BJ (cell line): Measurements from ENCODE around the gene MTTP. TPM values are rescaled to one million over a fixed set of nuclear protein-coding genes. Genes with fewer than 3 reads are reported as not detected.

Experiments used
- CTCF ChIA-PET: fragments of 350-600 bp; formaldehyde crosslinking; extraction: SDS; loops from one replicate; lab custom pipeline; 2021; ENCODE audit warnings: antibody characterized with exemption, inconsistent platforms; lab: Yijun Ruan, JAX
- POLR2A ChIA-PET: fragments of 300-600 bp; sonication (Branson Sonifier 250); formaldehyde crosslinking; extraction: SDS; loops from one replicate; lab custom pipeline; 2021; ENCODE audit warnings: antibody characterized with exemption; lab: Charles Lee
- DNase-seq: peaks from one replicate; pipeline ENCODE4 v3.0.0-alpha.2; 2011; ENCODE audit warnings: low read depth
- H3K27me3 ChIP-seq: 2 replicates; pipeline ENCODE4 v1.6.0; 2011; ENCODE audit warnings: low read length; ENCODE audit not compliant: control insufficient read depth, insufficient read depth
- H3K36me3 ChIP-seq: 2 replicates; pipeline ENCODE4 v1.5.1; 2011; ENCODE audit warnings: low read length; ENCODE audit not compliant: control insufficient read depth, insufficient read depth
- H3K4me3 ChIP-seq: 2 replicates; pipeline ENCODE4 v1.5.1; 2011; ENCODE audit warnings: low read depth, mild to moderate bottlenecking, control low read depth, low read length
- polyA plus RNA-seq: library from polyadenylated mRNA; depleted of rRNA; stranded (reverse); fragments of >200 nt; gene quantifications from 2 replicates; pipeline ENCODE4 v1.2.3, GENCODE V29; 2011
- TF ChIP-seq, protein P1 (sequence below): IDR thresholded peaks from 2 replicates; pipeline ENCODE4 v1.5.1; 2011; ENCODE audit warnings: low read depth, mild to moderate bottlenecking, control low read depth, inconsistent platforms, low read length, moderate library complexity; ENCODE audit not compliant: insufficient read depth

The MTTP gene
- polyA plus RNA-seq, 1 experiment, result not detected

DNA sequence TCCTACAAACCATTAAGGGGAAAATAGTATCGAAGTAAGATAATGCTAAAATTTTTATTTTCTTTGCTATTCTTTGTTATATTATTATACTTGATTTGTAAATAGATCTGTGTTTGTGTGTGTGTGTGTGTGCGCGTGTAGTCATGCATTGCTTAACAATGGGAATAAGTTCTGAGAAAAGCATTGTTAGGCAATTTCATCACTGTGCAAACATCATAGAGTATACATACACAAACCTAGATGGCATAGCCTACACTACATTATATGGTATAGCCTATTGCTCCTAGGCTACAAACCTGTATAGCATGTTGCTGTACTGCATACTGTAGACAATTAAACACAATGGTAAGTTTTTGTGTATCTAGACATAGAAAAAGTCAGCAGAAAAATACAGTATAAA, 17.1 kb downstream of the MTTP start:
- ChIA-PET CTCF (no interaction called here), POLR2A (no interaction called here)
- Histone ChIP-seq H3K27me3 (no peaks in the 10 kb centered on the region), H3K36me3 (no peaks in the 10 kb centered on the region), H3K4me3 (no peak overlapping the region)
- no peak for DNase-seq
- TF ChIP-seq, protein P1, sequence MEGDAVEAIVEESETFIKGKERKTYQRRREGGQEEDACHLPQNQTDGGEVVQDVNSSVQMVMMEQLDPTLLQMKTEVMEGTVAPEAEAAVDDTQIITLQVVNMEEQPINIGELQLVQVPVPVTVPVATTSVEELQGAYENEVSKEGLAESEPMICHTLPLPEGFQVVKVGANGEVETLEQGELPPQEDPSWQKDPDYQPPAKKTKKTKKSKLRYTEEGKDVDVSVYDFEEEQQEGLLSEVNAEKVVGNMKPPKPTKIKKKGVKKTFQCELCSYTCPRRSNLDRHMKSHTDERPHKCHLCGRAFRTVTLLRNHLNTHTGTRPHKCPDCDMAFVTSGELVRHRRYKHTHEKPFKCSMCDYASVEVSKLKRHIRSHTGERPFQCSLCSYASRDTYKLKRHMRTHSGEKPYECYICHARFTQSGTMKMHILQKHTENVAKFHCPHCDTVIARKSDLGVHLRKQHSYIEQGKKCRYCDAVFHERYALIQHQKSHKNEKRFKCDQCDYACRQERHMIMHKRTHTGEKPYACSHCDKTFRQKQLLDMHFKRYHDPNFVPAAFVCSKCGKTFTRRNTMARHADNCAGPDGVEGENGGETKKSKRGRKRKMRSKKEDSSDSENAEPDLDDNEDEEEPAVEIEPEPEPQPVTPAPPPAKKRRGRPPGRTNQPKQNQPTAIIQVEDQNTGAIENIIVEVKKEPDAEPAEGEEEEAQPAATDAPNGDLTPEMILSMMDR, result no peak

DNA sequence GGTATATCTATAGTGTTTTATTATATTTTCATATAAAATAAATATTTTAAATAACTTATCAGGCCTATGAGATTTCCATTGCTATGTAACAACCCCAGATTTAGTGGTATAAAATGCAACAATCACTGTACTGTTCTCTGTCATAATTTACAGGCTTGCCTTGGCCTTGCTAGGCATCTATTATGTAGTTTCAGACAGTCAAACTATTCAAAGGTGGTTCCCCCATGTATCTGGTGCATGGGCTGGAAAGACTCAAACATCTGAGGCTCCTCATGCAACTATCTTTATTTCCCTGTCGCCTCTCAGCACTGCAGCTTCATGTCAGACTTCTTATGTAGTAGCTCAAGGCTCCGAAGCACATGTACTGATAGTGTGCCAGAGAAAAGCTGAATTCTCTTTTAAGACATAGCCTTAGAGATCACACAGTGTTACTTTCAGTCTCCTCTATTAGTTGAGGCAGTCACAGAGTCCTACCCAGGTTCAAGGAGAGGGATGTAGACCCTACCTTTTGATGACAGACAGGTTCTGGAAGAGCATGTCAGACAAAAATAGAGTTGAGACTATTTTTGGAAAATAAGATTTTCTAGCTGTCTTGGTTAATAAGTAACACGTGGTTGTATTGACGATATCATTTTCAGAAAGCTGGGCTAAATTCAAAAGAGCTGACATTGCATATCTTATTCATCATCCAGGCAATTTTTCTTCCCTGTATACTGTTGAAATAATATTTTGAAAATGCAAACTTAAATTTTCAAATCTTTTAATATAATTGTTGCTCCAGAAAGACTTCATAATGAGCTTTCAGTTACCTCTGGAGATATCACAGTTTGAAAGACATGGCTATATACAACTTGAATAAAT, 19.4 kb downstream of the MTTP start:
- Histone ChIP-seq H3K36me3 (no peaks in the 10 kb centered on the region), H3K27me3 (no peaks in the 10 kb centered on the region), H3K4me3 (no peak overlapping the region)
- DNase-seq, result no peak
- CTCF ChIA-PET, result interaction anchor here (0.9 kb wide), 1 partner anchor 9 kb away, joined by 3 read pairs; no protein-coding TSS in a partner anchor
- POLR2A ChIA-PET, result no interaction called here
- TF ChIP-seq, protein P1, result no peak

DNA sequence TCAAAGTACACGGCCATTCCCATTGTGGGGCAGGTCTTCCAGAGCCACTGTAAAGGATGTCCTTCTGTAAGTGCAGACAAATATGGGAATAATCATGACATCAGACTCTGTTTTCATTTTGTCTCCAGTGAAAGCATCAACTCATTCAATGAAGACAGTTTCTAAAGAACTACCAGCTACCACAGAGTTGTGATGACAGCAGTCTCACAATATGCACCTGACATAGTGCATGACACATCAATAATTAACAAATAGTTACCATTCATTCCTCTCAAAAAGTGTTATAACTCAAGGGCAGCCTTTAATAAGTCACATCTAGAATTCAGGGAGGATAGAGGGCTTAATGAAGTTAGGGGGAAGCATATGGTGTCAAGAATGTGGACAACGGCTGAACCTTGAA, 20.2 kb downstream of the MTTP start:
- no peaks in the 10 kb centered on the region for H3K36me3 ChIP-seq
- no peak for DNase-seq
- POLR2A ChIA-PET, result no interaction called here
- no peak overlapping the region for H3K4me3 ChIP-seq
- TF ChIP-seq, protein P1, result no peak
- no peaks in the 10 kb centered on the region for H3K27me3 ChIP-seq
- CTCF ChIA-PET, result no interaction called here

DNA sequence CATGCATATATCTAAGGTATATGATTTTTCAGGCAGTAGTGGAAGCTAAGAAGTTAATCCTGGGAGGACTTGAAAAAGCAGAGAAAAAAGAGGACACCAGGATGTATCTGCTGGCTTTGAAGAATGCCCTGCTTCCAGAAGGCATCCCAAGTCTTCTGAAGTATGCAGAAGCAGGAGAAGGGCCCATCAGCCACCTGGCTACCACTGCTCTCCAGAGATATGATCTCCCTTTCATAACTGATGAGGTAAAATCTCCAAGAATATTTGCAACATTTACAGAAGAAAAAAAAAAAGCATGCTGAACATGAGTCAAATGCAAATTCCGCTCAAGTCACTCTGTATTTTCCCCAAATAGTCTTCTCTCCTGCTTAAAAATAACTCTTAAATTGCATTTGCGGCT, 32.1 kb downstream of the MTTP start:
- CTCF ChIA-PET, result no interaction called here
- TF ChIP-seq, protein P1, result no peak
- POLR2A ChIA-PET, result no interaction called here
- Histone ChIP-seq H3K27me3 (no peaks in the 10 kb centered on the region), H3K36me3 (no peaks in the 10 kb centered on the region), H3K4me3 (no peak overlapping the region)
- no peak for DNase-seq

DNA sequence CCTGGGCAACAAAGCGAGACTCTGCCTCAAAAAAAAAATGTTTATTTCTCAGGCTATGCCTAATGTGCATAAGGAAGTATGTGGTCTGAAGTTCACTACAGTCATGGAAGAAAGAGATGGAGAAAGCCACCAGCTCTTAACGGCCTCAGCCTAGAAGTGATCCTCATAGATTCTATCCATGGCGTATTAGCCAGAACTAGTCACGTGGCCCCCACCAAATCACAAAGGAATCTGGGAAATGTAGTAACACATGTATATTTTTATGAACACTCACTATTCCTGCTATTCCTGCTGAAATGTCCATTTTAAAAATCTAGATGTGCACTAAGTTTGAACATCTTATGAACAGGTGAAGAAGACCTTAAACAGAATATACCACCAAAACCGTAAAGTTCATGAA, 33.8 kb downstream of the MTTP start:
- ChIA-PET POLR2A (no interaction called here), CTCF (no interaction called here)
- H3K4me3 ChIP-seq, result no peak overlapping the region
- TF ChIP-seq, protein P1, result no peak
- no peaks in the 10 kb centered on the region for H3K36me3 ChIP-seq
- DNase-seq, result no peak
- H3K27me3 ChIP-seq, result no peaks in the 10 kb centered on the region
